Measurements from ENCODE around the gene ICAM2.

DNA sequence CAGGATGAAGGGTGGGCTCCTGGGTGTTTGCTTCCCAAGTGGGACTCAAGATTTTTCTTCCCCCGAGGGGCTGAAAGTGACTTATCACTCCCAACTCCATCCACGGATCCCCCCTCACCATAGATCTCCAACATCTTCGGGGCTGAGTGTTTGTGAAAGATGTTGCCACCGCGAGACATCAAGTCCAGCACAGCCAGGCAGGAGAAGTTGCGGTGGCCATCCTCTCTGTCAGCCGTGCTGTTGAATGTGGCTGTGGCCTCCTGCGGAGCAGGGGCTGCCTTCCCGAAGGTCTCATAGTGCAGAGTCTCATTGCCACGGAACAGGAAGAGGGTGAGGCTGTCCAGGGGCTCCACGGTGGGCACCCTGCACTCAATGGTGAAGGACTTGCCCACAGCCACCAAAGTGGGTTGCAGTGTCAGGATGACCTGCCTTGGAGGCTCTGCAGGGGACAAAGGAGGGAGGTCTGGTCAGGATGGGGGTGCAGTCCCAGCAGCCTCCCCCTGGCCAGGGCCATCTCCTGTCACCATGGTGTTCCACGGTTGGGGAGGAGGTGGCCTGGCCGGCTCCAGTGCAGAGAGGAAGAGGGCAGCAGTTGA is 16.8 kb downstream of the ICAM2 start:
- TF ChIP-seq, protein P1, sequence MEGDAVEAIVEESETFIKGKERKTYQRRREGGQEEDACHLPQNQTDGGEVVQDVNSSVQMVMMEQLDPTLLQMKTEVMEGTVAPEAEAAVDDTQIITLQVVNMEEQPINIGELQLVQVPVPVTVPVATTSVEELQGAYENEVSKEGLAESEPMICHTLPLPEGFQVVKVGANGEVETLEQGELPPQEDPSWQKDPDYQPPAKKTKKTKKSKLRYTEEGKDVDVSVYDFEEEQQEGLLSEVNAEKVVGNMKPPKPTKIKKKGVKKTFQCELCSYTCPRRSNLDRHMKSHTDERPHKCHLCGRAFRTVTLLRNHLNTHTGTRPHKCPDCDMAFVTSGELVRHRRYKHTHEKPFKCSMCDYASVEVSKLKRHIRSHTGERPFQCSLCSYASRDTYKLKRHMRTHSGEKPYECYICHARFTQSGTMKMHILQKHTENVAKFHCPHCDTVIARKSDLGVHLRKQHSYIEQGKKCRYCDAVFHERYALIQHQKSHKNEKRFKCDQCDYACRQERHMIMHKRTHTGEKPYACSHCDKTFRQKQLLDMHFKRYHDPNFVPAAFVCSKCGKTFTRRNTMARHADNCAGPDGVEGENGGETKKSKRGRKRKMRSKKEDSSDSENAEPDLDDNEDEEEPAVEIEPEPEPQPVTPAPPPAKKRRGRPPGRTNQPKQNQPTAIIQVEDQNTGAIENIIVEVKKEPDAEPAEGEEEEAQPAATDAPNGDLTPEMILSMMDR (IDR thresholded peaks at IDR 0.05), result no peak
- TF ChIP-seq CREM (CRISPR knock-in tag; IDR thresholded peaks at IDR 0.05) (no peak), ZNF219 (CRISPR knock-in tag; IDR thresholded peaks at IDR 0.05; ENCODE audit: borderline replicate concordance) (no peak), IRF2 (CRISPR knock-in tag; IDR thresholded peaks at IDR 0.05; ENCODE audit: borderline replicate concordance, low read depth) (no peak), RORB (CRISPR knock-in tag; IDR thresholded peaks at IDR 0.05) (no peak), USF2 (CRISPR knock-in tag; IDR thresholded peaks at IDR 0.05) (no peak), SMAD3 (CRISPR knock-in tag; IDR thresholded peaks at IDR 0.05; ENCODE audit: borderline replicate concordance) (no peak), ELF4 (CRISPR knock-in tag; IDR thresholded peaks at IDR 0.05; ENCODE audit: low read depth) (no peak)
- TF ChIP-seq, protein P2, sequence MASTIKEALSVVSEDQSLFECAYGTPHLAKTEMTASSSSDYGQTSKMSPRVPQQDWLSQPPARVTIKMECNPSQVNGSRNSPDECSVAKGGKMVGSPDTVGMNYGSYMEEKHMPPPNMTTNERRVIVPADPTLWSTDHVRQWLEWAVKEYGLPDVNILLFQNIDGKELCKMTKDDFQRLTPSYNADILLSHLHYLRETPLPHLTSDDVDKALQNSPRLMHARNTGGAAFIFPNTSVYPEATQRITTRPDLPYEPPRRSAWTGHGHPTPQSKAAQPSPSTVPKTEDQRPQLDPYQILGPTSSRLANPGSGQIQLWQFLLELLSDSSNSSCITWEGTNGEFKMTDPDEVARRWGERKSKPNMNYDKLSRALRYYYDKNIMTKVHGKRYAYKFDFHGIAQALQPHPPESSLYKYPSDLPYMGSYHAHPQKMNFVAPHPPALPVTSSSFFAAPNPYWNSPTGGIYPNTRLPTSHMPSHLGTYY (CRISPR knock-in tag; IDR thresholded peaks at IDR 0.05), result no peak
- TF ChIP-seq, protein P3, sequence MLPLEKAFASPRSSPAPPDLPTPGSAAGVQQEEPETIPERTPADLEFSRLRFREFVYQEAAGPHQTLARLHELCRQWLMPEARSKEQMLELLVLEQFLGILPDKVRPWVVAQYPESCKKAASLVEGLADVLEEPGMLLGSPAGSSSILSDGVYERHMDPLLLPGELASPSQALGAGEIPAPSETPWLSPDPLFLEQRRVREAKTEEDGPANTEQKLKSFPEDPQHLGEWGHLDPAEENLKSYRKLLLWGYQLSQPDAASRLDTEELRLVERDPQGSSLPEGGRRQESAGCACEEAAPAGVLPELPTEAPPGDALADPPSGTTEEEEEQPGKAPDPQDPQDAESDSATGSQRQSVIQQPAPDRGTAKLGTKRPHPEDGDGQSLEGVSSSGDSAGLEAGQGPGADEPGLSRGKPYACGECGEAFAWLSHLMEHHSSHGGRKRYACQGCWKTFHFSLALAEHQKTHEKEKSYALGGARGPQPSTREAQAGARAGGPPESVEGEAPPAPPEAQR (CRISPR knock-in tag; IDR thresholded peaks at IDR 0.05), result no peak
- TF ChIP-seq, protein P4, sequence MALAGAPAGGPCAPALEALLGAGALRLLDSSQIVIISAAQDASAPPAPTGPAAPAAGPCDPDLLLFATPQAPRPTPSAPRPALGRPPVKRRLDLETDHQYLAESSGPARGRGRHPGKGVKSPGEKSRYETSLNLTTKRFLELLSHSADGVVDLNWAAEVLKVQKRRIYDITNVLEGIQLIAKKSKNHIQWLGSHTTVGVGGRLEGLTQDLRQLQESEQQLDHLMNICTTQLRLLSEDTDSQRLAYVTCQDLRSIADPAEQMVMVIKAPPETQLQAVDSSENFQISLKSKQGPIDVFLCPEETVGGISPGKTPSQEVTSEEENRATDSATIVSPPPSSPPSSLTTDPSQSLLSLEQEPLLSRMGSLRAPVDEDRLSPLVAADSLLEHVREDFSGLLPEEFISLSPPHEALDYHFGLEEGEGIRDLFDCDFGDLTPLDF (CRISPR knock-in tag; IDR thresholded peaks at IDR 0.05), result no peak
